GM13977 (cell line): Measurements from ENCODE around the gene NHLRC4.

Source experiments
- DNase-seq: peaks from one replicate; pipeline ENCODE4 v3.0.0; 2012; ENCODE audit warnings: low spot score
- CTCF ChIP-seq: IDR thresholded peaks from 2 replicates; pipeline ENCODE4 v1.5.1; 2012; ENCODE audit warnings: mild to moderate bottlenecking, control low read depth; ENCODE audit not compliant: insufficient read depth; ENCODE audit errors: extremely low read depth, missing control alignments
- in situ Hi-C: fragments of 300-500 bp; cut with MboI; formaldehyde crosslinking; loops from one replicate; pipeline ENCODE4 v1.12.0; 2022; ENCODE audit warnings: low sequenced_read_pairs, low pct_unique_long_range_greater_than_20kb, mixed read lengths, inconsistent platforms; ENCODE audit not compliant: unreplicated experiment

NHLRC4 gene

DNA sequence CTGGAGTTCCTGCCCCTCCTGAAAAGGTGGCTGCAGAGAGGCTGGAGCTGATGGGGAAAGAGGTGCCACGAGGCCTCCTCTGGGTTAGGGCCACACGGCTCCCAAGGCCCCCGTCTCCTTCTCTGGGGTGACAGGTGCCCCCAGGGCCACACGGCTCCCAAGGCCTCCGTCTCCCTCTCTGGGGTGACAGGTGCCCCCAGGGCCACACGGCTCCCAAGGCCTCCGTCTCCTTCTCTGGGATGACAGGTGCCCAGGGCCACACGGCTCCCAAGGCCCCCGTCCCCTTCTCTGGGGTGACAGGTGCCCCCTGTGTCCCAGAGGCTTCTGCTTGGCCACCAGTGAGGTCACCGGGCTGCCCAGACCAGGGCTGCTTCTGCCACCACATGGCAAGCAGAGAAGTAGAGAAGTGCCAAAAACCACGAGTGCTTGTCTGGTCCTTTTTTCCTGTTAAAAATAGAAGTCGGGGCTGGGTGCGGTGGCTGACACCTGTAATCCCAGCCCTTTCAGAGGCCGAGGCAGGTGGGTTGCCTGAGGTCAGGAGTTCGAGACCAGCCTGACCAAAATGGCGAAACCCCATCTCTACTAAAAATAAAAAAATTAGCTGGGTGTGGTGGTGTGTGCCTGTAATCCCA, 35.2 kb upstream of the NHLRC4 start:
- in situ Hi-C loops: no loop called here
- TF ChIP-seq CTCF: no peak
- no peak for DNase-seq

GRCh38 chr16:533391-534123, 33.2 kb upstream of the NHLRC4 start:
- no peak for TF ChIP-seq CTCF
- in situ Hi-C loops: no loop called here
- no peak for DNase-seq

GRCh38 chr16:534135-534534, 32.7 kb upstream of the NHLRC4 start:
- no peak for TF ChIP-seq CTCF
- in situ Hi-C loops: no loop called here
- no peak for DNase-seq

GRCh38 chr16:534856-535445, 31.9 kb upstream of the NHLRC4 start:
- no peak for TF ChIP-seq CTCF
- no peak for DNase-seq
- in situ Hi-C loops: no loop called here

DNA sequence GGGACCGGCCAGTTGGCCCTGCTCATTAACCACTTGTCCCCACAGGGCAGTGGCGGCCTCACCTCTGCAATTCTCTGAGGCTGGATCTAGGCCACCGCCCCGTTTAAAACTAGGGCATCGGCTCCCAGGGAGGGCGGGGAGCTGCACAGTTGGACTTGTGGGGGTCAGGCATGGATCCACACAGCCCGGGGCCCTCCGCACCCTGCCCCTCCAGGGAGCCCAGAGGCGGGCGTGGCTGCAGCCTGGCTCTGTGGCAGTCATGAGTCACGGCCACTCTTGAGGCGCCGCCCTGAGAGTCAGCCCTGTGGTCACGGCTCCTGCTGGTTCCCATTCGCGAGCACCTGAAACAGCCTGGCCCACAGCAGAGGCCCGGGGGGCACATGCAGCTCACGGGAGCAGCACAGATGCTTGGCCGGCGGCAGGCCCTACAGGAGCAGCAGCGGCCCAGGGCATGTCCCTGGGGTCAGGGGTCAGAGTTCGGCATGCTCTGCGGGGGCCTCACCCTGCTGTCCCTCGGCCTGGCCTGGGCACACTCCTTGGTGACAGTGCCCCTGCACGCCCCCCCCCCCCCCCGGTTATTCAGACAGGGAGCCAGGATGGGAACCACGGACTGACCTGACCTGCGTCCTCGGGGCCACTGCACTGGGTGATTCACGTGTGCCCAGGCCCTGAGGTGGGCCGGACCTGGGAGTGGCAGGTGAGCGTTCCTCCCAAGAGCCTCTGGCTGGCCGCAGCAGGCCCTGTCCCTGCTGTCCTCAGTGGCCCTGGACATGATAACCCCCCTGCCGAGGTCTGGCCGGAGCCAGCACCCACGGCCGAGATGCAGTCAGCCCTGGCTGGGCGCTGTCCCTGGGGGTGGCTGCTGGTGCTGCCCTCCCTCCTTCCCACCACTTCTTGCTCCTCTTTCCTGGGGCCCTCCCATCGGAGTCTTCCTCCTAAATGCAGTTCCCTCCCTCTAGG, 31.1 kb upstream of the NHLRC4 start:
- DNase-seq: no peak
- no peak for TF ChIP-seq CTCF
- in situ Hi-C loops: no loop called here

DNA sequence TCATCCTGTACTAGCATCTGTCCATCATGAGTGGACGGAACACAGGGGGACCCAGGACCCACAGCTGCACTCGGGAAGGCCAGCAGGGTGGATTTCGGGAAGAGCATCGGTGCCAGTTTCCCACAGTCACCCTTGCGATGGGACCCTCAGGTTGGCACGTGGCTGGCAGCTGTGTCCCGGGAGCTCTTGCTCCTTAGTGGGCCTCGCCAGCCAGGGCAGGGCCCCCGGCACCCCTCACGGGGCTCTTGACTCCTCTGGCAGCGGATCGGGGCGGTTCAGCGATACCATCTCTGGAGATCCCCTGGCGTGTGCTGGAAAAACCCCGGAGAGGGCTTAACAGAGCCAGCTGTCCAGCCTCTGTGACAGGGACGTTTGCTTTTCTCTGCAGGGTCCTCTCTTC, 30.1 kb upstream of the NHLRC4 start:
- no peak for DNase-seq
- in situ Hi-C loops: no loop called here
- TF ChIP-seq CTCF: no peak
